ENCODE results near the gene MTG2.

Gene MTG2

DNA sequence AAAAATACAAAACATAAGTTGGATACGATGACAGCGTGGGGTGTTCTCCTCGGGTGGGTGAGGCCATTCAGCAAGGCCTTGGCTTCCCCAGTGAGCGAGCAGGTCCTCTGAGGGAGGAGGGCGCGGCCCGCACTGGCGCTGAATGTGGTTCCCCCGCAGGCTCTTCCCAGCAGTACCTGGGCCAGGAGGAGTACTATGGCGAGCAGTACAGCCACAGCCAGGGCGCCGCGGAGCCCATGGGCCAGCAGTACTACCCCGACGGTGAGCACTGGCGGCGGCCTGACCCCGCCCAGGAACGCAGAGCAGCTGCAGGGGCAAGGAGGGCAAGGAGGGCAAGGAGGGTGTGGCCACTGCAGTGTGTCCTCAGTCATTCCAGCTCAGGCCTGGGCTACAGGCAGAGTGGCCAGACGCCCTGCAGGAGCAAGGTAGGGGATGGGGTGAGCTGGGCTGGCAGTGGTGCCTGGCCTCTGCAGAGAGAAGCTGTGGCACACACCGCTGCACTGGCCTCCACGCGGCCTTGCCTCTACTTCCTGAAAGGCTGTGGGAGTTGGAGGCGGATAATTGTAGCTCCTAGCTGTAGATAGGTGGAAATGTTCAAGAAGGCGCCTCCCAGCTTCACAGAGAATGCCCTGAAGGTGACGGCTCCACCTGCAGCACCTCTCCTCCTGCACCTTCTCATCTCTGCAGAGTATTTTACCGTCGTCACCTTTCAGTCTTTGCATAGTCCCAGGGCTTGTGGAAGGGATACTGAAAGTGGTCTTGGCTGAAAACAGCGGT, 18.7 kb upstream of the MTG2 start:
- no peak for DNase-seq

DNA sequence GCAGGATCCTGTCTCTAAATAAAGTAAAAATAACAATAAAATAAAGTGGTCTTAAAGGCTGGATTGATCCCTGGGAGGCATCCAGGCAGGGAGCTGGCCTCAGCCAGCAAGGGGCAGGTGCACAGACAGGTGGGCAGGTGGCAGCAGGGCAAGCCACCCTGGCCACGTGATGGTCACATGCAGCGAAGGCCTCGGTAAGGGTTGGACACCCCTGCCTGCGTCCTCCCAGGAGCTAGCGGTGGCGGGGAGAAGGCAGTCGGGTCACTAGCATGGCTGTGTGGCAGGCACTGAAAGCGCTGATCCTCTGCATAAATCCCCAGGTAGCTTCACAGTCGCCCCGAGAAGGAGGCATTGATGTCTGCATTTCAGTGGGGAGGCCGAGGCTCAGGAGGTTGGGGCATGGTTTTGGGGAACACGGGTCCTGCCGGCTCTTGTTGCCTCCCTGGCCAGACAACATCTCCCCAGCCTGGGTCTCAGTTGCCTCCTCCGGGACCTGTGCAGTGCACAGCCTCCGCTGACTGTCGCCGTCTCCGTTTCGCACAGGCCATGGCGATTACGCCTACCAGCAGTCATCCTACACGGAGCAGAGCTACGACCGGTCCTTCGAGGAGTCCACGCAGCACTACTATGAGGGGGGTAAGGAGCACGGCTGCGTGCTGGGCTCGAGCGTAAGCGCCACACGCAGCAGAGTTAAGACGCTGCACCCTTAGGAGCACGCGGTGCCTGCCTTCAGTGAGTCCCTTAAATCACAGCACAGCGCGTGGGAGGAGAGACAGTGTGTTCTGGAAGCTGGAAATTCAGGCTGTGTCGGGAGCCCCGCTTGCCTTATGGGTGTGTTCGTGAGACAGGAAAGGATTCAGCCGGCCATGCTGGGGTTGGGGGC, 17.7 kb upstream of the MTG2 start:
- DNase-seq: no peak

GRCh38 chr20:62165762-62166399, 16.9 kb upstream of the MTG2 start:
- no peak for DNase-seq

DNA sequence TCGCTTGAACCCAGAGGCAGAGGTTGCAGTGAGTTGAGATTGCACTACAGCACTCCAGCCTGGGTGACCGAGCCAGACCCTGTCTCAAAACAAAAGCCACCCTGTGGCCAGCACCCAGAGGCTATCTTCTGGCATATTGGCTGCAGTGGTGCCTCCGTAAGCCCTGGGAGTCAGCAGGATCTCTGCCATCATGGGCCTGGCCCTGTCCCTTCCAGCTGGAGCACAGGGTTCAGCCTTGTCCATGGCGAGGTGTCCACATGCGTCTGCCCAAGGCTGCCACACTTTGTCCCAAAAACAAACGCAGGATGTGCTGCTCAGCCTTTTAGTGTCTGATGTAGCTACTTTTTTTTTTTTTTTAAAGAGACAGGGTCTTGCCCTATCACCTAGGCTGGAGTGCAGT, 15.4 kb upstream of the MTG2 start:
- no peak for DNase-seq

DNA sequence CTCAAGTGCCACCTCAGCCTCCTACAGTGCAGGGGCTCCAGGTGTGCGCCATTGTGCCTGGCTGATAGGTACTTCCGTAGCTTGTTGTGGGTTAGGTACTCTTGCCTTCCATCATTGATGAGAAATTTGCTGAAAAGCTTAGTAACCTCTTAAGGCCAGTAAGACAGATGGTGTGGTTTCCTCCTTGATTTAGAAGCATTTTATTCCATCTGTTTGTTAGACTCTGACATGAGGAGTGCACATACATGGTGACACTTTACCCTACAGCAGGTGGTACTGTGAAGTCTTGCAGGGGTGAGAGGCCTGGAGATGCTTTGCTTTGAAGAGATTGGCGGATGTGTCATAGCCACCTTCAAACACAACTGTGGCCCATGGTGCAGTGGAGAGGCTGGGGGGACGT, 14.8 kb upstream of the MTG2 start:
- no peak for DNase-seq

DNA sequence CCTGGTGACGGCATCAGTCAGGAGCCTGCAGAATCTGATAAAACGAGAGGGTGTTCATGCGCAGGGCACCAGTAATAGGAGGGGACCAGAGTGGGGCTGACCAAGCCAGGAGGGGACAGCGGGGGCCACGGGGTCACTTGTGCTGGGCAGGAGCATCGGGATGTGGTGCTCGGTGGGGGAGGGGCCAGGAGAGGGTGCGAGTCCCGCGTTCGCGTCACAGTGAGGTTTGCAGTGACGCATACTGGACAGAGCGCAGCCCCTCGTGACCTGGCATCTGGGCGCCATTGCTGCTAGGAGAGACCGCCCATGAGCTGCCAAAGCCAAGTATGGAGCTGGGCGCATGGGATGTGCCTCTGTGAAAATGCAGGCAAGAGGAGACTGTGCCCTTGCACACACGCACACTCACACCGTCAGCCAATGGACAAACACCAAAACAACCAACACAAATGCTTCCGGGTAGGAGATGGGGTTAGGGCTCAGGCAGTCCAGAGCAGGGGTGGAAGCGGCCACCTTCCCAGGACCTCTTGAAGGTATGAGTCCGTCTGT, 13.9 kb upstream of the MTG2 start:
- no peak for DNase-seq

GRCh38 chr20:62170536-62170935, 12.3 kb upstream of the MTG2 start:
- no peak for DNase-seq

DNA sequence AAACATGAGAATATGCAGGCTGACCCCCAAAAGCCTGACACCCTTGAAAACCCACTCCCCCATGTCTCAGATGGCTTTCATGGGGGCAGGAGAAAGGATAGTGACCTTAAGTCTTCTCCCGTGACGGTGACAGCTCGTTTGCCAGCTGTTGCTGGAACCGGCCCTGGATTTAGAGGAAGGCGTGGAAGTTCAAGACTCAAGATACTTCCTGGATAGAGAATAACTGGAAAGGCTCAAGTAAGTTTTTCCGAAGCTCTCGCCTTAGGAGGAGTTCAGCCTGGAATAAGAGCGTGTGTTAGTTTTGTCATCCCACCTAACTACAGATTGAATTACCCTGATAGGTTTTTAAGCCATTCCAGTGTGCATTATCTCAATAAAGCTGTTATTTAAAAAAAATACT, 11.6 kb upstream of the MTG2 start:
- no peak for DNase-seq

DNA sequence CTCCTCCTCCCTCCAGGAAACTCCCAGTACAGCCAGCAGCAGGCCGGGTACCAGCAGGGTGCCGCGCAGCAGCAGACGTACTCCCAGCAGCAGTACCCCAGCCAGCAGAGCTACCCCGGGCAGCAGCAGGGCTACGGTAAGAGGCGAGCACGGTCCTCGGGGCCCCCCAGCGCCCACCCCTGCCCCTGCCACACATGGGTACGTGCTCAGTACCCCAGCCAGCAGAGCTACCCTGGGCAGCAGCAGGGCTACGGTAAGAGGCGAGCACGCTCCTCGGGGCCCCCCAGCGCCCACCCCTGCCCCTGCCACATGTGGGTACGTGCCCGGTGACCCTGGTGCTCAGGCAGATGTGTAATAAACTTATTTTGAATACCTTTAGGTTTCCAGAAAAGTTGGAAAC, 10.2 kb upstream of the MTG2 start:
- no peak for DNase-seq

DNA sequence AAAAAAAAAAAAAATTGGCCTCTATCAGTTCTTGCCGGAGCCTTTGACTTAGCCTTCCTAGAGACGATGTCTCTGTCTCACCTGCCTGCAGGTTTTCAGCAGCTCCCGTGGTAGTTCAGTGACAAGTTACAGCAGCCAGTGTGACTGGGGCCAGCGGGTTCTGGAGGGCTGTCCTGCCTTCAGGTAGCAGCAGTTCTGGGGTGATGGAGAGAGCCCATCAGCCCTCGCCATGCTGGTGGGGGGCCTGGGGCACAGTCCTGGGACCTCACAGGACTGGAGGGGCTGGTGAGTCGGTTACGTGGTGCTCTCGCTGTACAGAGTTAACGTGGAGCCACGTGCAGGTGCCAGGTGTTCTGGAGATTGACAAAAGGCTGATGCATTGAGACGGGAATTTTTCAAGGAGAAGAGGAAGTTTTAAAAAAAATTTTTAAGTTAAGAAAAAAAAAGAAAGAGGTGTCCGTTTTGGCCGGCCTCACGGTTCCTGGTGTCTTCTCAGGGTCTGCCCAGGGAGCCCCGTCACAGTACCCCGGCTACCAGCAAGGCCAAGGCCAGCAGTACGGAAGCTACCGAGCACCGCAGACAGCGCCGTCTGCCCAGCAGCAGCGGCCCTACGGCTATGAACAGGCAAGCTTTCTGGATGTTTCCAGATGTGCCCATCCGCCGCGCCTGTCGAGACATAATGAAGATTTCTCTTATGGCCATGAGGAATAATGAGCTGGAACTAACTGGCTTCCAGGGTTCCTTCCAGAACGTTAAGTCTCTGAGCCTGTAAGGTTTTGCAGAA, 8.6 kb upstream of the MTG2 start:
- no peak for DNase-seq

DNA sequence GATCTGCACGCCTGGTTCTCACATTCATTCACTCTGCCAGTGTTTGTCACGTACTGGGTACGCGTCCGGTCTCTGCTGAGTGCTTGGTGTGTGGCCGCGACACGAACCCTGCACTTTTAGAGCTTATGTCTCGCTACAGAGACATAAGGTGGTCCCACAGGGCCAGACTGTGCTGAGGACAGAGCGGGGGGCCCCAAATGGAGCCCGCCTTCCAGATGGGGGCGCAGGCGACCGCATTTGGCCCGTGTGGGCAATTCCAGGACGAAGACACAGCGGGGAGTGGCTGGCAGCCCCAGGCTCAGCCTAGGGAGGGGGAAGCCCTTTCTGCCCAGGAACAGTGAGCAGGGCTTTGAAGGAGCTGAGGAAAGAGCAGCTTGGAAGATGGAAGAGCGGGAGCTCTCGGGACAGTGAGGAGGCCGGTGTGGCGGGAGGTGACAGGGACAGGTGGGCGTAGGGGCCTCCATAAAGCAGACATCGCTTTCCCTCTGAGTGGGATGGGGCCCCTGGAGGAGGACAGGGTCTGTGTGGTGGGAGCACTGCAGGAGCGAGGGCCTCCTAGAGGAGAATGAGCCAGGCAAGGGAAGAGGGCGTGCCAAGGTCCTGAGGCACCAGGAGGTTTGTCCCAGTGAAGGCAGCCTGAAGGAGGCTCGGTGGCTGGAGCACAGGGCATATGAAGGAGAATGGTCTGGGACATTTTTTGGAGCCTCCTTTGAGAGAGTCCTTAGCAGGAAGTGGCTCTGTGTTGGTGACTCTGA, 7.8 kb upstream of the MTG2 start:
- DNase-seq: no peak

GRCh38 chr20:62175711-62176110, 7.1 kb upstream of the MTG2 start:
- no peak for DNase-seq

GRCh38 chr20:62176866-62177265, 6.0 kb upstream of the MTG2 start:
- DNase-seq: no peak

DNA sequence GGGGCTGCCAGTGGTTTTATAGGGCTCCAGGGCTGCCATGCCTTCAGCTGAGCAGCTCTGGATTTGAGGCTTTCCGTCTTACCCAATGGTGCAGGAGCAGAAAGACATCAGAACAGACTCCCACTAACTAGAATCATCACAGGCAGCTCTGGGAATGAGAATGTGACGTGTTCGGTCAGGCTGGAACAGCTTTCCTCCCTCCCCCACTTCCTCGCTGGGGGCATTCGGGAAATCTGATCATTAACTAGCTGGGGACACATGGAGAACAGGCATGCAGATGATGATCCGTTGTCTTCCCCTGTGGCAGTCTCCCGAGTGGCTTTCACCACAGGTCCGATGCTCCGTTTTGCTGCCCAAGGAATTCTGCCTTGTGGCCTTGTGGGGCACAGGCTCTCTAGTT, 5.5 kb upstream of the MTG2 start:
- no peak for DNase-seq

DNA sequence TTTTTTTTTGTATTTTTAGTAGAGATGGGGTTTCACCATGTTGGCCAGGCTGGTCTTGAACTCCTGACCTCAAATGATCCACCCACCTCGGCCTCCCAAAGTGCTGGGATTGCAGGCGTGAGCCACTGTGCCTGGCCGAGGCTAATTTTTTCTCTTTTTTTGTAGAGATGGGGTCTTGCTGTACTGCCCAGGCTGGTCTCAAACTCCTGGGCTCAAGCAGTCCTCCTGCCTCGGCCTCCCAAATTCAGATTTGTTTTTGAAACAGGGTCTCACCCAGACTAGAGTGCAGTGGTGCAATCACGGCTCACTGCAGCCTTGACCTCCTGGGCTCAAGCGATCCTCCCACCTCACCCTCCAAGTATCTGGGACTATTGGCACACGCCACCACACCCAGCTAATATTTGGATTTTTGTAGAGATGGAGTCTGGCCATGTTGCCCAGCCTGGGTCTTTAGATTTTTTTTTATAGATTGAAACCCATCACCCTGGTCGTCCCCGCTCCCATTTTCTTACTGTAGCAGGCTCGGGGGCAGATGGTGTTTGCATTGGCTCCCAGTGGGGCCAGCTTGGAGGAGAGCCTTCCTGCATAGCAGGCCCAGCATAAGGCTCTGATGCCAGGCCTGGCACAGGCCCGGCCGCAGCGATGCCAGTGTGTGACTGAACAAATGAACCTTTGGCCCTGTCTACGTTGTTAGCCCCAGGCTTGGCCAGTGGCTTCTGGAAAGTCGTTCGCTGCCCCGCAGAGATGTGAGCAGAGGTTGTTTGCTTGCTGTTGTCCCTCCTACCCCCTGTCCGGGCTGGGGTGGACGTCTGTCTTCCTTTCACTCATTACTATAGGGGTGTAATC, 4.3 kb upstream of the MTG2 start:
- DNase-seq: no peak

DNA sequence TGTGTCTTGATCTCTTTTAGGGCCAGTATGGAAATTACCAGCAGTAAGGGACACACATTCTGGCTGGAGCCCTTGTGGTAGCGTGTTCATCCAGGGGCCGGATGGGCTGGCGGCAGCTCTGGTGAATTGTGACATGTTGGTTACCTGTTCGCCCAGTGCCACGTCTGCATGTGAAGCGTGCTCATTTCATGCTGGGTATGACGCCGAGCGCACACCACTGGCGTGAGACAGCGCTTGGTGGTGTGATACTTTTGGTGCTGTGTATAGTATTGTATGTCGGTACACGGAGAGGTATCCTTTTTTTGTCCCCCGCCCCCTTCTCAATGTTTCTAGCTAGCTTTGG, 3.7 kb upstream of the MTG2 start:
- no peak for DNase-seq

DNA sequence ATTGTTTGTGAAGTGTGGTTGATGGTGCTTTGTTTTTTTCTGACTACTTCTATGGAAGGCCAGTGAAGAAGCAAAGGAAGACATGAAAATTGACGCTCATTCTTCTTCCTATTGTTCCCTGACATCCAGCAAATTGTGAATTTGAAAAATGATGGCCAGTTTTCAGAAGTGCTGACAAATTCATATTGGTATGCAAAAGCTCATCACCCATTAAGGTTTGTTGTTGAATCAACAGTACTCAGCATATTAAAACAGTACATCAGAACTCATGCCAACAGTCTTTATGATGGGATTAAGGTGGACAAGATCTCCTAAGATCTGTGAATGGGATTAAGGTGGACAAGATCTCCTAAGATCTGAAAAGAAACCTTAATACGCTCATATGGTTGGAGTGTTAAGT, 1.0 kb upstream of the MTG2 start:
- DNase-seq: no peak

- DNase-seq: no peak
Measured at GRCh38 chr20:62183426-62184142, 756 bp downstream of the MTG2 start.

DNA sequence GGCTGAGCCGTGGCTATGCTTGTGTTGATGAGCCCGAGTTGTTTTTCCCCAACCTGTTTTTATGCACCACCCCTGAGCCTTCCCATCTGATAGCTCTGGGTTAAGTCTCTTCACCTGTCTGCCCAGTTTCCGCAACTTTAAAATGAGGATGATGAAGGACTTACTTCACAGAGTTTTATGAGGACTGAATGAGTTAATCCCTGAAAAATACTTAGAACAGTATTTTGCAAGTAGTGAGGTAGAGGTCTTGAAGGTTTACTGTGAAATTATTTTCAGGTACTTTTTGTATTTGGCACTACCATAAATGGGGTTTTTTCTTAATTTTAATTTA, 3.2 kb downstream of the MTG2 start:
- no peak for DNase-seq

All from CD4-positive, alpha-beta T cell treated with Interferon gamma for 1 hour (primary cell).